ENCODE measurements around the gene SSPN.

- no peak for TF ChIP-seq CTCF (conservative IDR thresholded peaks at IDR 0.05; ENCODE audit: low read depth, low read length)
- TF ChIP-seq EZH2 (IDR thresholded peaks at IDR 0.05; ENCODE audit: low read length, unreplicated experiment), result no peak
Measured at GRCh38 chr12:26172946-26173552, 22.3 kb upstream of the SSPN start.
